Neuron (in vitro differentiated cells): ENCODE measurements around the gene CZIB.

Source experiments
- H2AFZ ChIP-seq: one replicate; pipeline ENCODE4 v1.6.1; 2013; ENCODE audit warnings: low read depth, mild to moderate bottlenecking, inconsistent platforms, low read length, moderate library complexity
- H3K27me3 ChIP-seq: one replicate; pipeline ENCODE4 v1.6.1; 2013; ENCODE audit warnings: low read length; ENCODE audit not compliant: insufficient read depth
- H3K36me3 ChIP-seq: one replicate; pipeline ENCODE4 v1.6.1; 2013; ENCODE audit warnings: low read length; ENCODE audit not compliant: insufficient read depth
- H3K4me1 ChIP-seq: one replicate; pipeline ENCODE4 v1.6.1; 2013; ENCODE audit warnings: low read length; ENCODE audit not compliant: insufficient read depth
- H3K4me3 ChIP-seq: 2 replicates; pipeline ENCODE4 v1.5.1; 2013; ENCODE audit warnings: mild to moderate bottlenecking, low read length, moderate library complexity
- H3K9me3 ChIP-seq: one replicate; pipeline ENCODE4 v1.6.1; 2013; ENCODE audit warnings: low read length

Gene CZIB

DNA sequence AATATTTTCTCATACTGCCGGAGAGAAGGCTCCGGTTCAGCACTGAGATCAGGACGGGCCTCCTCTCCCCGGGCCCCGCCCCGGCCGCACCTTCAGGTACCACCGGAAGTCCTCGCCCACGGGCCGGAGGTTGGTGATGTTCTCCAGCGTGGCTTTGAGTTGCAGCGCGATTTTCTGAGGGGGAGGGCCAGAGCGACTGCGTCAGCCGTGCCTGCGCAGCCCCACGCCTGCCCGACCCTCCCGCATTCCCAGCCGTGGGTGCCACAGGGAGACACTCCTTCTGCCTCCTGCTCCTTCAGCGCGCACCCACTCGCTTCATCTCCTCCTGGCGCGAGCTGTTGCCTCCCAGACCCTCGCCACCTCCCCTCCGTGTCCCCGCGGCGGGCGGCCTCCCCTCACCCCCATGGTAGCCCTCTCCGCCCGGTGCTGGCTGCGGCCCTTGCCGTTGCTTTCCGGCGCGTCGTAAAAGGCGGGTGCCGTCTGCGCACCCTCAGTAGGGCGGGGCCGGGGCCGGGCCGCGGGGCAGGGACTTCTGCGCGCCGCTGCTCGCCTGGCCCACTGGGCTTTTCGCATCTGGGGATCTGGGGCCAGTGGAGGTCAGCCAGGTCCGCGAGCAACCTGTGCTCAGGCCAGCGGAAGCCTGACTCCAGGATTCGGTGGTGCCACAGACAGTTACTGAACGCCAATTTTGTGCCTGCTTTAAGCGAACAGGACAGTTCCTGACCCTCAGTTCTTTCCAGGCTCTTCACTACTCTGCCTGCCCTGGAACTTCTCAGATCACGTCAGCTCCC, at the start of gene CZIB:
Gene CZIB (minus strand): TSS at position 464 of the 791 bp plus-strand sequence. CDS start 59 bp downstream, at position 405.
- H3K4me3 ChIP-seq, result peak within 1 kb of the TSS; percentile 66
- H3K9me3 ChIP-seq, result no peaks in the 10 kb centered on the region
- no peaks in the 10 kb centered on the region for H3K27me3 ChIP-seq
- H2AFZ ChIP-seq, result peak within 1 kb of the TSS; percentile 84
- peaks cover 21% of the 10 kb centered on the region for H3K36me3 ChIP-seq
- H3K4me1 ChIP-seq, result peaks cover 14% of the 10 kb centered on the region

- Histone ChIP-seq H2AFZ (no peak overlapping the region), H3K4me3 (no peak overlapping the region), H3K27me3 (no peaks in the 10 kb centered on the region), H3K4me1 (no peaks in the 10 kb centered on the region), H3K9me3 (peaks cover 14% of the 10 kb centered on the region), H3K36me3 (peaks cover 33% of the 10 kb centered on the region)
These were observed 49.7 kb upstream of the CZIB start for GRCh38 chr1:53270107-53270506.

DNA sequence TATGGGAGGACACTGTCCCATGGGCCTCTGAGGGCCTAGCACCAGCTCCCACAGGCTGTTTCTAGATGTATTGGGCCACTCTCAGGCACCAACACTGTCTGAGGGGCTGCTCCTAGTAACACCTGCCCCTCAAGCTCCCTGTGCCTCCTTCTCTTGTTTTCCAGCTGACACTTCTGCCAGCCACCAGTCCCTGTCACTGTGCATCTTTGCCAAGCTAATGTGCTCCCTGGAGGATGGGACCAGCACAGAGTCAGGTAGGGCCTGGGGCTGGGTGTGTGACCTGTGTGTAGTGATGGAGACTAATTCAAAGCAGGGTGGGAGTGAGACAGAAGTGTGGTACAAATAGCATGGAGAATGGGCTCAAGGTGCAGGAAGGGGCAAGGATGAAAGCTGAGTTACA, 47.3 kb upstream of the CZIB start:
- Histone ChIP-seq H3K4me1 (no peaks in the 10 kb centered on the region), H3K9me3 (peaks cover 14% of the 10 kb centered on the region), H2AFZ (no peak overlapping the region), H3K36me3 (peaks cover 41% of the 10 kb centered on the region), H3K4me3 (no peak overlapping the region), H3K27me3 (no peaks in the 10 kb centered on the region)

DNA sequence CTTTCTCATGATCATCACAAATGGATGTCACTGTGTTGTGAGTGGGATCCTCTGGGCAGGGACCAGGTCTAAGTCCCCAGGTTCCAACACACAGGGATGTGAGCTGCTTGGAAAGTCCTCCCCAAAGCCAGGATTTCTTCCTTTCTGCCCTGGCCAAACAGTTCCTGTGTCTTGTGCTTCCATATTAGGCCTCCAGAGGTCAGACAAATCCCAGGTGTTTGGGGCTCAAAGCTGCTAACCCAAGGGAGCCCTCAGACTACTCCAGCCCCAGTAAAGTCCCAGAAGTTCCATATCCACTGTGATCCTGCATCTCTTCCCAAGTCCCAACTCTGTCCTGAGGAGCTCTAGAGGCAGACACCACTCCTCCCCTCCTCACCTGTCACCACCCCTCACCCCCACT, 45.6 kb upstream of the CZIB start:
- Histone ChIP-seq H3K36me3 (peaks cover 49% of the 10 kb centered on the region), H3K4me1 (no peaks in the 10 kb centered on the region), H2AFZ (no peak overlapping the region), H3K9me3 (peaks cover 6% of the 10 kb centered on the region), H3K4me3 (no peak overlapping the region), H3K27me3 (no peaks in the 10 kb centered on the region)

GRCh38 chr1:53265581-53265980, 45.1 kb upstream of the CZIB start:
- no peak overlapping the region for H2AFZ ChIP-seq
- peaks cover 1% of the 10 kb centered on the region for H3K9me3 ChIP-seq
- peaks cover 48% of the 10 kb centered on the region for H3K36me3 ChIP-seq
- no peaks in the 10 kb centered on the region for H3K27me3 ChIP-seq
- no peak overlapping the region for H3K4me3 ChIP-seq
- H3K4me1 ChIP-seq, result no peaks in the 10 kb centered on the region

DNA sequence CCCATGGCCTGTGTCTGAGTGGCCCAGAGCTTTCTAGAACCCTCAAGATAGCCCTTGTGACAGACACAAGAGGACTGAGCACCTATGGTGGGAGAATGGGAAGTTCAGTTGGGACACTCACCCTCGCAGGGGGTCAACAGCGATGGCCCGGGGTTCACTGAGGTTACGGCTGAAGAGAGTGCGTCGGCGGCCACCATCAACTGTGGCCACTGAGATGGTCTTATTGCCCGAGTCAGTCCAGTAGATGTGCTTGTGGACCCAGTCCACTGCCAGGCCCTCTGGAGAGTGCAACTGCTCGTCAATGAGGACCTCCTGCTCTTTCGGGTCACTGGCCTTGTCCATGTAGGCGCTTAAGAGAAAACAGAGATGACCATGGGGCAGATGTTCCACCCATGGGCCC, 43.6 kb upstream of the CZIB start:
- Histone ChIP-seq H3K27me3 (no peaks in the 10 kb centered on the region), H3K4me1 (no peaks in the 10 kb centered on the region), H3K9me3 (no peaks in the 10 kb centered on the region), H3K4me3 (no peak overlapping the region), H3K36me3 (peaks cover 59% of the 10 kb centered on the region), H2AFZ (no peak overlapping the region)

DNA sequence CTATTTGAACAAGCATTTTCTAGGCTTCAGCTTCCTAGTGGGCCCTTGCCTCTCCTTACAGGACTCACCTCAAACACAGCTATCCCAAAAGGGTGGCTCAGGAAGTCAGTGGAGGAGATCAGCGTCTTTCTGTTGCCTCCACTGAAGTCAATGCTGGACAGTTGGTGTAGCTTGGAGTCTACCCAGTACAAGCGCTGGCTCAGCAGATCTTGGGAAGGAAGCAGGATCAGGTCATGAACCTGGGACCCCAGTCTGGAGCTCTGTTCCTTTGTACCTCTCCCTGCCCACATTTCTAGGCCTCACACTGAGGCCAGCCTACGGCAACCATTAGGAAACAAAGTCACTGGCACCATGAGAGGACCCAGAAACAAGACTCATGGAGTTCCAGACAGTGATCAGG, 41.6 kb upstream of the CZIB start:
- Histone ChIP-seq H3K4me3 (no peak overlapping the region), H3K36me3 (peaks cover 72% of the 10 kb centered on the region), H3K27me3 (no peaks in the 10 kb centered on the region), H3K9me3 (no peaks in the 10 kb centered on the region), H3K4me1 (no peaks in the 10 kb centered on the region), H2AFZ (no peak overlapping the region)

GRCh38 chr1:53260631-53261247, 40.3 kb upstream of the CZIB start:
- Histone ChIP-seq H3K9me3 (no peaks in the 10 kb centered on the region), H3K4me1 (no peaks in the 10 kb centered on the region), H3K36me3 (peaks cover 68% of the 10 kb centered on the region), H3K4me3 (no peak overlapping the region), H2AFZ (no peak overlapping the region), H3K27me3 (no peaks in the 10 kb centered on the region)

- Histone ChIP-seq H3K36me3 (peaks cover 65% of the 10 kb centered on the region), H3K4me3 (no peak overlapping the region), H3K9me3 (no peaks in the 10 kb centered on the region)
These were observed 39.5 kb upstream of the CZIB start for GRCh38 chr1:53259932-53260331.

GRCh38 chr1:53258216-53258615, 37.8 kb upstream of the CZIB start:
- Histone ChIP-seq H2AFZ (no peak overlapping the region), H3K36me3 (peaks cover 61% of the 10 kb centered on the region), H3K27me3 (no peaks in the 10 kb centered on the region), H3K4me1 (no peaks in the 10 kb centered on the region), H3K9me3 (no peaks in the 10 kb centered on the region), H3K4me3 (no peak overlapping the region)

More at GRCh38 chr1:53259932-53260331, 39.5 kb upstream of the CZIB start:
- Histone ChIP-seq H3K27me3 (no peaks in the 10 kb centered on the region), H2AFZ (no peak overlapping the region), H3K4me1 (no peaks in the 10 kb centered on the region)

- Histone ChIP-seq H3K4me3 (no peak overlapping the region), H3K36me3 (peaks cover 56% of the 10 kb centered on the region)
These were observed 37.1 kb upstream of the CZIB start for GRCh38 chr1:53257454-53258081.

DNA sequence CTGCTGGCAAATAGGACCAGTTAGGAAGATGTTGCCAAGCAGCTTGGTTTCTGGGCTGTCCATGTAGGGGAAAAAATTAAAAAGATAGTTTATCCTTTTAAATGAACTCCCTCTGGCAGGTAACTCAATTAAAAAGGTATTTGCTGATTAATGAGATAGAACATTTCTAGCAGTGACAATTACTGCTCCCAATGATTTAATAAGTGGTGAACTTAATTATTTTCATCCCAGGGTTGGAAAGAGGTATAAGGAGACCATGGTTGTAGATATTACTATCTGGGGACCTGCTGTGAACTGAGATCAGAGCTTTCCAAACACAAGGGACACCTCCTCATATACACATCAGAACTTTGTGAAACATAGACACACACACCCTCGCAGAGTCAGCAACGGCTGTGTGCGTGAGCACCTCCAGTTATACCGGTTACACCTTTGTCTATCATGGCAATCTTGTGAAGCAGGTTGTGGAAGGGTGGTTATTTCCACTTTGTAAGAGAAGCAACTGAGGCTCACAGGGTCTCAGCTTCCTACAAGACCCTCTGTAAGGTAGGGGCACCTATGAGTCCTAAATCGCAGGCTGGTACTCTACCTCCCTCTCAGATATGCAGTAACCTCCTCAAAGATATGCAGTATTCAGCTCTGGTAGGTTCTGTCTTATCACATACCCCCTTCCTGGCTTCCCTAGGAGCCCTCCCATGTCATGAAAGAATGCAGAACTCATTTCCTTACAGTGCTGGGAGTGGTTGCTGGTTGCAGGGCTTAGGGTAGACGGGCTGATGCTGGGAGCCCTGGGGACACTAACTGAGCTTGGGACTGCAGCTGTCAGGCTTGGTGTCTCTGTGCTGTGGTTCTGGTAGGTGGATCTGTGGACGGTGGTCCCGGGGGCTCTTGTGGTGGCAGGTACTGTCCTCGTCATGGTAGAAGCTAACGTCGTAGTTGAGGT, 36.3 kb upstream of the CZIB start:
- Histone ChIP-seq H3K36me3 (peaks cover 51% of the 10 kb centered on the region), H3K4me3 (no peak overlapping the region), H3K27me3 (no peaks in the 10 kb centered on the region), H3K4me1 (no peaks in the 10 kb centered on the region), H2AFZ (no peak overlapping the region), H3K9me3 (no peaks in the 10 kb centered on the region)

More at GRCh38 chr1:53257454-53258081, 37.1 kb upstream of the CZIB start:
- Histone ChIP-seq H3K4me1 (no peaks in the 10 kb centered on the region), H3K9me3 (no peaks in the 10 kb centered on the region), H3K27me3 (no peaks in the 10 kb centered on the region), H2AFZ (no peak overlapping the region)
